OCI-LY7 (cell line): ENCODE measurements around the gene MACROD2.
"Not testable (repeated sequence)": the region's sequence is repeated elsewhere in the genome, so short reads cannot be mapped to it uniquely, and the experiment has no call there.

Source experiments
- EZH2phosphoT487 ChIP-seq: fragments of 200-600 bp; sonication (generic); IDR thresholded peaks from 2 replicates; pipeline ENCODE4 v1.6.1; 2018; ENCODE audit warnings: low read depth, borderline replicate concordance, mild to moderate bottlenecking, mixed run types, antibody characterized with exemption, low read length, moderate library complexity, mixed read lengths
- TF ChIP-seq, protein P1 (sequence below): fragments of 200-600 bp; sonication (generic); conservative IDR thresholded peaks from 2 replicates; pipeline ENCODE4 v1.5.1; 2014; ENCODE audit warnings: mild to moderate bottlenecking, antibody characterized with exemption, low read length, moderate library complexity, mixed read lengths

DNA sequence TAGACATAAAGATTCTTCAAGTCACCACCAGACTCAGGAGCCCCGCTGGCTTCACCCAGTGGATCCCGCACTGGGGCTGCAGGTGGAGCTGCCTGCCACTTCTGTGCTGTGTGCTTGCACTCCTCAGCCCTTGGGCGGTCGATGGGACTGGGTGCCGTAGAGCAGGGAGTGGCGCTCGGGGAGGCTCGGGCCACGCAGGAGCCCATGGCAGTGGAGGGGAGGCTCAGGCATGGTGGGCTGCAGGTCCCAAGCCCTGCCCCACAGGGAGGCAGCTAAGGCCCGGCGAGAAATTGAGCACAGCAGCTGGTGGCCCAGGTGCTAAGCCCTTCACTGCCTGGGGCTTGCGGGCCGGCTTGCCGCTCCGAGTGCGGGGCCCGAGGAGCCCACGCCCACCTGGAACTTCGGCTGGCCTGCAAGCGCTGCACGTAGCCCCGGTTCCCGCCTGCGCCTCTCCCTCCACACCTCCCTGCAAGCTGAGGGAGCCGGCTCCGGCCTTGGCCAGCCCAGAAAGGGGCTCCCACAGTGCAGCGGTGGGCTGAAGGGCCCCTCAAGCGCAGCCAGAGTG lies 49.5 kb downstream of the MACROD2 start:
- TF ChIP-seq, protein P1, sequence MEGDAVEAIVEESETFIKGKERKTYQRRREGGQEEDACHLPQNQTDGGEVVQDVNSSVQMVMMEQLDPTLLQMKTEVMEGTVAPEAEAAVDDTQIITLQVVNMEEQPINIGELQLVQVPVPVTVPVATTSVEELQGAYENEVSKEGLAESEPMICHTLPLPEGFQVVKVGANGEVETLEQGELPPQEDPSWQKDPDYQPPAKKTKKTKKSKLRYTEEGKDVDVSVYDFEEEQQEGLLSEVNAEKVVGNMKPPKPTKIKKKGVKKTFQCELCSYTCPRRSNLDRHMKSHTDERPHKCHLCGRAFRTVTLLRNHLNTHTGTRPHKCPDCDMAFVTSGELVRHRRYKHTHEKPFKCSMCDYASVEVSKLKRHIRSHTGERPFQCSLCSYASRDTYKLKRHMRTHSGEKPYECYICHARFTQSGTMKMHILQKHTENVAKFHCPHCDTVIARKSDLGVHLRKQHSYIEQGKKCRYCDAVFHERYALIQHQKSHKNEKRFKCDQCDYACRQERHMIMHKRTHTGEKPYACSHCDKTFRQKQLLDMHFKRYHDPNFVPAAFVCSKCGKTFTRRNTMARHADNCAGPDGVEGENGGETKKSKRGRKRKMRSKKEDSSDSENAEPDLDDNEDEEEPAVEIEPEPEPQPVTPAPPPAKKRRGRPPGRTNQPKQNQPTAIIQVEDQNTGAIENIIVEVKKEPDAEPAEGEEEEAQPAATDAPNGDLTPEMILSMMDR, result not testable (repeated sequence)
- not testable (repeated sequence) for TF ChIP-seq EZH2phosphoT487
